ENCODE results near the gene VKORC1L1.

GRCh38 chr7:65846008-65846570 is 26.8 kb upstream of the VKORC1L1 start:
- TF ChIP-seq POLR2A (IDR thresholded peaks at IDR 0.05) (no peak), POLR2AphosphoS5 (IDR thresholded peaks at IDR 0.05; ENCODE audit: insufficient read depth in 1 of 2, low read depth in 1 of 2) (no peak)

All from vagina (tissue), 2 donors.